ENCODE data around the gene SDR42E2.
"Not testable (repeated sequence)": the region's sequence is repeated elsewhere in the genome, so short reads cannot be mapped to it uniquely, and the experiment has no call there.

SDR42E2 gene

DNA sequence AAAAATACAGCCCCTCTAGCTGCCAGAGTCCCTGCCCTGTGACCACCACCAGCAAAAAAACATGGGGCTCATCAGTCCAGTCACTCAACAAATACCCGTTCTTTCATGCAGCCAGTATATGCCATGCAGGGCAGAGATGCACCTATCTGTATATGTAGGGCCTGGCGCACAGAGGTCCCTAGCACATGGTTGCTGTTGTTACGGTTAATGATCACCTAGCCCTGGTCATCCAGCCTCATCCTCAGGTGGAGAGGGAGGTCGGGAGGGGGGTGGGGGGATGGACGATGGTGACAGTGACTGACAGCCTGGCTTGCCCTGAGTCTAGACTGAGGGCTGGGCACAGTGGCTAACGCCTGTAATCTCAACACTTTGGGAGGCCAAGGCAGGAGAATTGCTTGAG, 1.5 kb downstream of the SDR42E2 start:
- DNase-seq, result no peak

- DNase-seq, result no peak
These were observed 2.2 kb downstream of the SDR42E2 start for GRCh38 chr16:22164482-22164881.

- no peak for DNase-seq
These were observed 3.4 kb downstream of the SDR42E2 start for GRCh38 chr16:22165508-22166285.

DNA sequence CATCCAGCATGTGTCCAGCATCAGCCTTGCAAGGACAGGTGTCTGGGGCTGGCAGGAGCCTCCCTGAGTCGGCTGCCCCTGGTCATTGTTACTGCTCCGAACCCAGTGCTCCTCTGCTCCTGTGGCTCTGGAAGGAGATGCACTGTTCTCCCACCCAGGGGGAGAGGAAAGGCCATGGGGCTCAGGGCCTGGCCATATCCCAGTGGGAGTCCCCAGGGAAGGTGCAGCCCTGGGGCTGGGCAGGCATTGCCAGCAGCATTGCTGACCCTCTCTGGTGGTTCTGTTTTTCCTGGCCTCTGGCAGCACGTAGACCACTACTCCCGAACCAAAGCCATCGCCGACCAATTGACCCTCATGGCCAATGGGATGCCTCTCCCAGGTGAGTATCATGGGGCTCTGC, 9.6 kb downstream of the SDR42E2 start:
- DNase-seq, result no peak

- not testable (repeated sequence) for DNase-seq
These were observed 10.3 kb downstream of the SDR42E2 start for GRCh38 chr16:22172642-22173041.

GRCh38 chr16:22174642-22175041, 12.3 kb downstream of the SDR42E2 start:
- DNase-seq, result no peak

DNA sequence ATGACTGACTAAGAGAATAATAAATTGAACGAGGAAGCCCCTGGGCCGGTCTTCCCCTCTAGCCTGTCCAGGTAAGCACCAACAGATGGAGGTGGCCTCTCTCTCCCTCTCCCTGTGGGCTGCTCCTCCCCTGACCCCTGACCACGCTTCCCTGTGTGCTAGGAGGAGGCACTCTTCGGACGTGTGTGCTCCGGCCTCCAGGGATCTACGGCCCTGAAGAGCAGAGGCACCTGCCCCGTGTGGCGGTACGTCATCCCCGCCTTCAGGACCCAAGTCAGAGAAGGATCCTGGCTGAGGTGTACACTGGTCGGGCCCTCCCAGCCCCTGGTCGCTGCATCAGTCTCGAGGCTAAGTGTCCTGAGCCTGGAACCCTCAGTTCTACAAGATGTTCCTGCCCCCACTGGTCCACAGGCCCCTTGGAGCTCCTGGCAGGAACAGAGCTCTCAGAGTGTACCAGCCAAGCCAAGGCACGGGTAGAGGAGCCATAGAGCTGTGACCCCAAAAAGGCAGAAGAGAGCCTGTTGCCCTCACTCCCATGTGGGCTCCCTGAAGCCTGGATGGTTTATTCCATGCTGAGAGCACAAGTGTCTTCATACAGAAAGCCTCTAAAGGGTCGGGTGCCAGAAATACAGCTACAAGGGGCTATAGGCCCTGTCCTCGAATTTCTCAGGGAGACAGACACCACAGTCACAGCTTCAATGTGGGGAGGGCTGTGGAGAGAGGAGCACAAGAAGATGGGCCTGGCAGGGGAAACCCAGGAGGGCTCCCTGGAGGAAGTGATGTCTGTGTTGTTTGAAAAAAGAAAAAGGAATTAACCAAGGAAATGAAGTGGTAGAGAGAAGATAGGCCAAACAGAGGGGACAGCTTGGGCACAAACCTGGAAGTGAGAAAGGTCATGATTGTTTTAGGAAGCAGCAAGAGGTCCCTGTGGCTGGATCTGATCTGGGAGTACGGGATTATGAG, 15.9 kb downstream of the SDR42E2 start:
- DNase-seq, result no peak

- DNase-seq, result no peak
These were observed 19.1 kb downstream of the SDR42E2 start for GRCh38 chr16:22181426-22181825.

DNA sequence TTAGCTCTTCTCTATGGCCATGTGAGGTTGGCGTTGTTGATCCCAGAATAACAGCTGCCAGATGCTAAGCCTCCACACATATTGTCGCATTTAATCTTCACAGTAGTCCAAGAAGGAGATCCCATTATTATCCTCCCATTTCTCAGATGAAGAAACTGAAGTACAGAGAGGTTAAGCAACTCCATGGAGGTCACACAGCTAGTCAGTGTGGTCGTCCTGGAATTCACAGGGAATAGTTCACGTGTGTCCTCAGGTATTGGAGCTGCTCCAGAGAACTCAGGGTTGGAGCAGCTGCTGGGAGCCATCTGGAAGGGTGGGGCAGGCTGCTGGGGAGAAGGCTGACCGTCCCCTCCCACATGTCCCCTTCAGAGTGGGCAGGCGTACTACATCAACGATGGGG, 19.5 kb downstream of the SDR42E2 start:
- no peak for DNase-seq

- no peak for DNase-seq
These were observed 21.0 kb downstream of the SDR42E2 start for GRCh38 chr16:22183335-22183734.

- DNase-seq, result no peak
These were observed 21.8 kb downstream of the SDR42E2 start for GRCh38 chr16:22183901-22184614.

DNA sequence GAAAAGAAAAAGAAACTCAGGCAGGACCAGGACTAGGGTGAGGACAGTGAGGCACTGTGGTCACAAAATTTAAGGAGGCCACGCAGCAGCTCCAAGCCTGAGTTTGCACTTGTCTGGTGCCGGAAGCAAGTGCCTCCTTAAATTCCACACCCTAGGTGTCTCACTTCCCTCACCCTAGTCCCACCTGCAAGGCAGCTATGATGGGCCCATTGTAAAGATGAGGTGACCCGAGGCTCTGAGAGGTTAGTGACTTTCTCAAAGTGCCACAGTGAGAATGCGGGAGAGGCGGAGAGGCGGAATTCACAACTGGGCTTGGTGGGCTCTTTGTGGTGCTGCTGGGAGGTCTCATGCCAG, 22.3 kb downstream of the SDR42E2 start:
- no peak for DNase-seq

DNA sequence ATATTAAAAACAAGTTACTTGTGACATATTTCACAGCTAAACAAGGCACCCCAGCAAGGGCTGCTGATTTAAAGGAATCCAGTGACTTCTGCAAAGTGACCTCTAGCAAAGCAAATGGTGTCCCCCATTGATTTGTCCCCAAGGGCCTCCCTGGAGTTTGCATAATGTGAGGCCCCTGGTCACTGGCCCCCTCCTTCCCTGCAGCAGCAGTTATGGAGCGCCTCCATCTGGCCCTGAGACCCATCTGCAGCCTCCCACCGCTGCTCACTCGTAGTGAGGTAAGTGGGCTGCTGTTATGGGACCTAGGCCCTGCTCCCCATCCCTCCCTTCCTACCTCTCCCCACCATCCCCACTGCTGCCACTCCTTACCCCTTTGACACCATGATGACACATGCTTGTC, 24.2 kb downstream of the SDR42E2 start:
- DNase-seq, result no peak

DNA sequence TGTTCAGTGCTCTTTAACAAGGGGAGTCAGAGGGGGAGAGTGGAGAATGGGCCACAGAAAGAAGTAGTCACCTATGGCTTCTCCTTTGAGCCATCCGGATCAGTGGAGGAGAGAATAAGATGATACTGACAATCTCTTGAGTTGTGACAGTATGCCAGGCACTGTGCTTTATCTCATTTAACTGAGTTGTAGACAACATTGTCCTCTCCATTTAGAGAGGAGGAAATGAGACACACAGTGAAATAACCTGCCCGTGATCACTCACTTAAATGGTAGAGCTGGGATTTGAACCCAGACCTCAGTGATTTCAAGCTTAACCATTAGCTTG, 25.9 kb downstream of the SDR42E2 start:
- DNase-seq, result no peak

- DNase-seq, result peak; percentile 79
These were observed 26.5 kb downstream of the SDR42E2 start for GRCh38 chr16:22188595-22189442.

GRCh38 chr16:22189473-22190080, 27.3 kb downstream of the SDR42E2 start:
- no peak for DNase-seq

DNA sequence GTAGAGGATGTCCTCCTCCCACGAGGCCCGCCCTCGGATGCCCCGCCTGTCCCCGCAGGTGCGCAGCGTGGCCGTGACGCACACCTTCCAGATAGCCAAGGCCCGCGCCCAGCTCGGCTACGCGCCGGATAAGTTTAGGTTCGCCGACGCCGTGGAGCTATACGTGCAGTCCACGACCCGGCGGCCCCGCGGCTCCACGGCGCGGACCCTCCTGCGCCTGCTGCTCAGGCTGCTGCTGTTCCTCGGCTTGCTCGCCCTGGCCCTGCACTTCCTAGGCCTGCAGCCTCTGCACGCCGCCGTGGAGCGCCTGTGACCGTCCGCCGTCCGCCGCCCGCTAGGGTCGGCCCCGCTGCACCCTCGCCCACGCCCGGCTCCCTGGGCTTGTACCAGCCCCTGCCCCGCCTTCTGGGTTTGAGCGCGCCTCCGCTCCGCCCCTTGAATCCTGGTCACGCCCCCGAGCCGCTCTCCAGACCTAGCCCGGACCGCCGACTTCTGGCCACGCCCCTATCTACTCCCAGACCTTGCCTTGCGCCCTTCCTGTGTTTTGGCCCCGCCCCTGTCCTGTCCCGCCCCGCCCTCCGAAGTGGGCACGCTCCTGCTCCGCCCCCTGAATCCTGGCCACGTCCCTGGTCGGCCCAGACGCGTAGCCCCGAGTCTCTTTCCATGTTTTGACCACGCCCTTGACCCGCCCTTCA, 27.9 kb downstream of the SDR42E2 start:
- peak; percentile 99 for DNase-seq

DNA sequence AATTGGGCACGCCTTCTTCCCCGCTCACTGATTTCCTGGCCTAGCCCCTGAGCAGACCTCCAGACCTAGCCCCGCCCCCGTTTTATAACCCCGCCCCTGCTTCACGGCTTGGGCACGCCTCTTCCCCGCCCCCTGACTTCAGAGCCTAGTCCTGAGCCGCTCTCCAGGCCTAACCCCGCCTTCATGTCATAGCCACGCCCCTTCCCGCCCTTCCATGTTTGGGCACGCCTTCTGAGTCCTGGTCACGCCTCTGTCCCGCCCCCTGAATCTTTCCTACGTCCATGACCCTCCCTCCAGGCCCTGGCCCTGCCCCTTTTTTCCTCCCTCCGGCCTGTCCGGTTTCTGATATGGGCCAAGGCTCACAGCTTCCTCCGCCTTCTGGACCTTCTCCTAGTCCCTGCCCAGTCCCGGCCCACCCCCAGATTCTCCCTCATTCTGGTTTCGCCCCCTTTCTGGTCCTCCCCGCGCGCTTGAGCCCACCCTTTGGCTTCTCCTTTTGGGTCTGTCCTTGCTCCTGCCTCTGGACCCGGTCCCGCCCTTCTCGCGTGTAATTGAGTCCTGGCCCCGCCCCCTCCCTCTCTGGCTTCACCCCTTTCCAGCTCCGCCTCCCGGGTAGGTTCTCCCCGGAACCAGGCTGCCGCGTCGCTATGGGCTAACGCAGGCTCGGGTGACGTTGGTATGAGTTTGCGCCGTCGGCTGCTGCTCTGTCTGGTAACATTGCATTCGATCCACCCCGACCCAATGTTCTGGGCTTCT, 28.6 kb downstream of the SDR42E2 start:
- peak; percentile 99 for DNase-seq

DNA sequence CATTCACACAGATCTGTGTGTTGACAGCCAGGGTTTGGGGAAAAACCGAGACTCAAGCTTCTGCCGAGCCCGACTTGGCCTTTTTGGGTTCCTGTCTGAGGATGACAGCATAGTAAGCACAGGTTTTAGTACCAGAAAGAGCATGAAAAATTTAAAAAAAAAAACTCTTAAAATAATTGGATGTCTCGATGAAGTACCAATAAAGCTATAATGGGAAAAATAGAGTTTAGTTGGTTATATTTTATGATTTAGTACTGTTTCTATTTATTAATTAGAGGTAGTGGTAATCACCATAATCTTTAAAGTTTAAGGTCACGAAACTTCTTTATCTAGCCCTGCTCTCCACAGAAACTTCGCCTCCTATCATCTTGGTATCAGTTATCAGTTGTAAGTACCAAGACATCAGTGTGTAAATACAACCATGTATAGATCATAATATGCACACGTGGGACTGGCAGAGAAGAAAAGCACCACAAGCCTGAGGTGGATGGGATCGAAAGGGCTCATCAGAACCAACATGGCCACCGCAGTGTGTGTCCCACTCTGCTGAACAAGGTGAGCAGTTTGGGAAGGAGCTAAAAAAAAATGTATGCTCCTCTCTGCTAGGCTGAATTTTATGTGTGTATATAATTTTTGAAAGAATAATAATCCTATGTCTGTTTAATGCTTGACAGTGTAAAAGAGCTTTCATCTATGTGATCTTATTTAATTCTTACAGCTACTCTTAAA, 29.4 kb downstream of the SDR42E2 start:
- DNase-seq, result no peak

All from NCI-H2029 treated with DMSO at 0.1 percent for 48 hours (cell line).